Fibroblast of lung (primary cell): ENCODE measurements around the gene TUFT1. TPM values are rescaled to one million over a fixed set of nuclear protein-coding genes. Genes with fewer than 3 reads are reported as not detected.

Experiments
- DNase-seq, 2 donors: peaks; one replicate each; pipeline versions ENCODE4 v3.0.0 to v3.0.0-alpha.2; 2010; ENCODE audit warnings: low read depth in 2 of 2
- H2AFZ ChIP-seq: 2 replicates; pipeline ENCODE4 v1.5.1; 2012; ENCODE audit warnings: low read length, control low read depth, inconsistent platforms
- H3K27ac ChIP-seq: 2 replicates; pipeline ENCODE4 v1.5.1; 2011; ENCODE audit warnings: low read length, control low read depth; ENCODE audit not compliant: insufficient read depth
- H3K27me3 ChIP-seq: 2 replicates; pipeline ENCODE4 v1.5.1; 2011; ENCODE audit warnings: mild to moderate bottlenecking, low read length; ENCODE audit not compliant: control insufficient read depth, insufficient read depth
- H3K36me3 ChIP-seq: 2 replicates; pipeline ENCODE4 v1.5.1; 2011; ENCODE audit warnings: low read length; ENCODE audit not compliant: control insufficient read depth, insufficient read depth
- H3K4me1 ChIP-seq: 2 replicates; pipeline ENCODE4 v1.5.1; 2011; ENCODE audit warnings: low read length; ENCODE audit not compliant: control insufficient read depth, insufficient read depth; ENCODE audit errors: extremely low read depth
- H3K4me2 ChIP-seq: 2 replicates; pipeline ENCODE4 v1.5.1; 2011; ENCODE audit warnings: low read length, control low read depth; ENCODE audit not compliant: insufficient read depth; ENCODE audit errors: extremely low read depth
- H3K4me3 ChIP-seq, 4 experiments: fragments of 200-600 bp in 1 of 4; sonication (generic) in 1 of 4; replicated peaks in 1 of 4; 2 replicates each; pipeline ENCODE4 v1.5.1; 2011 to 2016; ENCODE audit warnings: low read length in 4 of 4, low read depth in 3 of 4, mild to moderate bottlenecking in 3 of 4, control low read depth in 2 of 4, inconsistent platforms in 1 of 4, mixed read lengths in 1 of 4; ENCODE audit not compliant: insufficient read depth in 1 of 4; ENCODE audit errors: control extremely low read depth in 1 of 4
- H3K79me2 ChIP-seq: 2 replicates; pipeline ENCODE4 v1.5.1; 2012; ENCODE audit warnings: mild to moderate bottlenecking, low read length, inconsistent platforms; ENCODE audit not compliant: control insufficient read depth, insufficient read depth
- H3K9ac ChIP-seq: 2 replicates; pipeline ENCODE4 v1.5.1; 2011; ENCODE audit warnings: mild to moderate bottlenecking, low read length, control low read depth; ENCODE audit not compliant: insufficient read depth
- H3K9me3 ChIP-seq: 2 replicates; pipeline ENCODE4 v1.5.1; 2012; ENCODE audit warnings: low read depth, low read length; ENCODE audit not compliant: control insufficient read depth, insufficient read depth
- H4K20me1 ChIP-seq: 2 replicates; pipeline ENCODE4 v1.5.1; 2011; ENCODE audit warnings: low read length; ENCODE audit not compliant: control insufficient read depth, insufficient read depth; ENCODE audit errors: extremely low read depth
- CTCF ChIP-seq, 2 donors: IDR thresholded peaks in 1 of 2; conservative IDR thresholded peaks in 1 of 2; 1 replicate in 1 of 2; 2 replicates in 1 of 2; pipeline ENCODE4 v1.5.1; 2011 to 2012; ENCODE audit warnings: low read length in 2 of 2, control low read depth in 1 of 2, inconsistent platforms in 1 of 2, low read depth in 1 of 2, mild to moderate bottlenecking in 1 of 2
- EZH2 ChIP-seq: IDR thresholded peaks from 2 replicates; pipeline ENCODE4 v1.5.1; 2012; ENCODE audit warnings: low read length, control low read depth, mild to moderate bottlenecking; ENCODE audit errors: missing control alignments
- polyA plus RNA-seq, 2 donors: library from polyadenylated mRNA; depleted of rRNA in 1 of 2; stranded (reverse) in 1 of 2; unstranded in 1 of 2; fragments of >200 nt; gene quantifications; 2 replicates each; pipeline ENCODE4 v1.2.1, GENCODE V29; 2011 to 2012; ENCODE audit warnings: missing spikeins in 1 of 2
- total RNA-seq: library from RNA; depleted of rRNA; stranded (reverse); fragments of >200 nt; gene quantifications from 2 replicates; pipeline ENCODE4 v1.2.1, GENCODE V29; 2014

TUFT1 gene
- total and polyA plus RNA-seq, 2 donors (not counting 1 experiment from before 2014, with no cell fraction given): 18.2 to 24.7 TPM

DNA sequence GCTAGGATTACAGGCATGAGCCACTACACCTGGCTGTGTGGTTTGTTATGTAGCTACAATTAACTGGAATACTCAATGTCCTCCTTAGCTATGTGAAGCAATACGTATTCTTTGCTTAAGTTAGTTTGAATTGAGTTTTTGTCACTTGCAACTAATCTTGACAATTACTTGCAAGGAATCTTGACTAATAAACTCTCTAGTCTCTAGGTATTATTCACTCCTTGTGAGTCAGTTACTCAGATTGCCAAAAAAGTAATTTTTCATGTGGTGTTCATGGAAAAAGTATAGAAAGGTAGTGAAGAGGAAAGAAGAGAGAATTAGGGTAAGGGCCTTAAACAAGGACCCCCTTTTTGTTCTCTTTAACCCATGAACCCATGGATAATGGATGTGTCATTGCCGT is 64.2 kb downstream of the TUFT1 start:
- Histone ChIP-seq H4K20me1 (no peaks in the 10 kb centered on the region), H3K9ac (no peak overlapping the region), H3K4me1 (no peaks in the 10 kb centered on the region), H3K27ac (no peak overlapping the region), H3K79me2 (no peaks in the 10 kb centered on the region), H3K27me3 (no peaks in the 10 kb centered on the region), H2AFZ (no peak overlapping the region), H3K4me3 (no peak overlapping the region), H3K4me2 (no peak overlapping the region), H3K36me3 (no peaks in the 10 kb centered on the region), H3K9me3 (no peaks in the 10 kb centered on the region)
- DNase-seq: peak in 1 of 2 donors; percentile 36
- no peak for TF ChIP-seq EZH2
- no peak for TF ChIP-seq CTCF (conservative IDR thresholded peaks at IDR 0.05 in 1 of 2, IDR thresholded peaks at IDR 0.05 in 1 of 2; ENCODE audit: low read depth in 1 of 2, low read length in 2 of 2)

DNA sequence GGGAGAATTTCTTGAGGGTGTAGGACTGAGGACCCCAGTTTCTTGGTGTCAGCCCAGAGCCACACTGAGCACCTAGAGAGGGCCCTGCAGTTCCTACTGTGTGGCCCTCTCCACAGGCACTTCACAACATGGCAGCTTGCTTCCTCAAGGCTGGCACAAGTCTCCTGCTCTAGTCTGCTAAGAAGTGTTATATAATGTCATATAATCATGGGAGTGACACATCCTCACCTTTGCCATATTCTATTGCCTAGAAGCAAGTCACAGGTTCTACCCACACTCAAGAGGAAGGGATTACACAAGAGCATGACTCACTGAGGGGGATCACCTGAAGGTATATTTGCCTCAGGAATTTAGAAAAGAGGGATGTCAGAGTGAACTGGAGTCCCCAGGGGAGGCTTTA is 66.3 kb downstream of the TUFT1 start:
- DNase-seq: no peak
- no peak for TF ChIP-seq EZH2
- TF ChIP-seq CTCF (conservative IDR thresholded peaks at IDR 0.05 in 1 of 2, IDR thresholded peaks at IDR 0.05 in 1 of 2; ENCODE audit: low read depth in 1 of 2, low read length in 2 of 2): no peak
- Histone ChIP-seq H3K4me3 (no peak overlapping the region), H3K4me2 (no peak overlapping the region), H3K36me3 (no peaks in the 10 kb centered on the region), H3K4me1 (peaks cover 4% of the 10 kb centered on the region), H3K27ac (no peak overlapping the region), H3K9ac (no peak overlapping the region), H4K20me1 (no peaks in the 10 kb centered on the region), H3K27me3 (no peaks in the 10 kb centered on the region), H2AFZ (no peak overlapping the region), H3K9me3 (no peaks in the 10 kb centered on the region), H3K79me2 (no peaks in the 10 kb centered on the region)

DNA sequence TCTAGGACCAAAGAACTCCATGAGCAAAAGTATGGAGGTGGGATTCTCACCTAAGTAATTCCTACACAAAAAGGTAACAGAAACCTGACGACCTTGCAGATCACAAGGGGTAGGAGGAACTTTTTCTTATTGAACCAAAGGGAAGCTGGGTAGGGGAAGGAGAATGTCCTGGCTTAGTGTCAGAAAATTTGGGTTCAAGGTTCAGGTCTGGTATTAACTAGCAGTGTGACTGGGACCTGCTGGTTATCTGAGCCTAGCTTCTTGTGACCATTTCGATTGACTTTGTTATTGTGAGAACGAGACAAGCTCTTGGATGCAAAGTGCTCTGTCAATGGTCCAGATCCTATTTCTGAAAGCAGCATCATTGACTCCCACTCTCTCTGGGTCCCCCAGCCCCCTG is 66.7 kb downstream of the TUFT1 start:
- H3K4me1 ChIP-seq: peaks cover 4% of the 10 kb centered on the region
- H3K4me3 ChIP-seq: no peak overlapping the region
- H3K9me3 ChIP-seq: no peaks in the 10 kb centered on the region
- H3K79me2 ChIP-seq: no peaks in the 10 kb centered on the region
- no peaks in the 10 kb centered on the region for H3K36me3 ChIP-seq
- H3K4me2 ChIP-seq: no peak overlapping the region
- no peak for DNase-seq
- TF ChIP-seq EZH2 (no peak), CTCF (conservative IDR thresholded peaks at IDR 0.05 in 1 of 2, IDR thresholded peaks at IDR 0.05 in 1 of 2; ENCODE audit: low read depth in 1 of 2, low read length in 2 of 2) (no peak)
- H3K27me3 ChIP-seq: no peaks in the 10 kb centered on the region
- no peaks in the 10 kb centered on the region for H4K20me1 ChIP-seq
- no peak overlapping the region for H3K9ac ChIP-seq
- H2AFZ ChIP-seq: no peak overlapping the region
- H3K27ac ChIP-seq: no peak overlapping the region
